OCI-LY7 (cell line): ENCODE results near the gene CD6. TPM values are rescaled to one million over a fixed set of nuclear protein-coding genes. Genes with fewer than 3 reads are reported as not detected.

Experiments used
- BruUV-seq: library from RNA; stranded (reverse); fragments of 400-500 nt; replicated peaks from 2 replicates; lab custom pipeline; 2021; lab: Mats Ljungman, UMichigan
- CTCF ChIA-PET: fragments of 300-600 bp; sonication (Branson Sonifier 250); formaldehyde crosslinking; loops from one replicate; lab custom pipeline; 2022; ENCODE audit warnings: antibody characterized with exemption; ENCODE audit not compliant: unreplicated experiment; lab: Charles Lee
- POLR2A ChIA-PET: fragments of 300-600 bp; sonication (Branson Sonifier 250); formaldehyde crosslinking; loops from one replicate; lab custom pipeline; 2022; ENCODE audit warnings: antibody characterized with exemption; lab: Charles Lee
- DNase-seq: peaks from one replicate; pipeline ENCODE4 v3.0.0-alpha.2; 2015; ENCODE audit warnings: low spot score
- H2AFZ ChIP-seq: fragments of 200-600 bp; sonication (generic), shearing (Covaris generic); 2 replicates; pipeline ENCODE4 v1.6.1; 2014; ENCODE audit warnings: mild to moderate bottlenecking, antibody characterized with exemption, low read length, moderate library complexity
- H3K27ac ChIP-seq: fragments of 200-600 bp; sonication (generic); 2 replicates; pipeline ENCODE4 v1.5.1; 2014; ENCODE audit warnings: mixed run types, low read depth, mild to moderate bottlenecking, moderate library complexity, low read length, inconsistent platforms; ENCODE audit not compliant: poor library complexity, severe bottlenecking
- H3K36me3 ChIP-seq: fragments of 200-600 bp; sonication (generic); 2 replicates; pipeline ENCODE4 v1.6.1; 2014; ENCODE audit warnings: mild to moderate bottlenecking, antibody characterized with exemption, low read length, moderate library complexity, mixed read lengths; ENCODE audit not compliant: insufficient read depth
- H3K4me1 ChIP-seq: fragments of 200-600 bp; sonication (generic); 2 replicates; pipeline ENCODE4 v1.5.1; 2014; ENCODE audit warnings: mild to moderate bottlenecking, low read length; ENCODE audit not compliant: insufficient read depth, poor library complexity, severe bottlenecking
- H3K4me2 ChIP-seq: fragments of 200-600 bp; sonication (generic); 2 replicates; pipeline ENCODE4 v1.6.1; 2014; ENCODE audit warnings: mild to moderate bottlenecking, low read length
- H3K4me3 ChIP-seq: fragments of 200-600 bp; sonication (generic); 2 replicates; pipeline ENCODE4 v1.5.1; 2014; ENCODE audit warnings: mild to moderate bottlenecking, low read depth, low read length; ENCODE audit not compliant: poor library complexity, severe bottlenecking
- H3K79me2 ChIP-seq: fragments of 200-600 bp; sonication (generic); 2 replicates; pipeline ENCODE4 v1.6.1; 2016; ENCODE audit warnings: low read depth, mild to moderate bottlenecking, low read length, moderate library complexity, mixed read lengths; ENCODE audit not compliant: insufficient read depth
- H3K9me2 ChIP-seq: fragments of 200-600 bp; sonication (generic); 2 replicates; pipeline ENCODE4 v1.6.1; 2016; ENCODE audit warnings: mild to moderate bottlenecking, low read length, mixed read lengths; ENCODE audit not compliant: insufficient read depth
- H3K9me3 ChIP-seq: fragments of 200-600 bp; sonication (generic); 2 replicates; pipeline ENCODE4 v1.6.1; 2014; ENCODE audit warnings: mild to moderate bottlenecking, mixed run types, low read length, mixed read lengths
- H4K20me1 ChIP-seq: fragments of 200-600 bp; sonication (generic); 2 replicates; pipeline ENCODE4 v1.6.1; 2014; ENCODE audit warnings: mild to moderate bottlenecking, antibody characterized with exemption, low read length, moderate library complexity, mixed read lengths; ENCODE audit not compliant: insufficient read depth
- EZH2phosphoT487 ChIP-seq: fragments of 200-600 bp; sonication (generic); IDR thresholded peaks from 2 replicates; pipeline ENCODE4 v1.6.1; 2018; ENCODE audit warnings: low read depth, borderline replicate concordance, mild to moderate bottlenecking, mixed run types, antibody characterized with exemption, low read length, moderate library complexity, mixed read lengths
- intact Hi-C: fragments of 100-400 bp; cut with micrococcal nuclease; formaldehyde crosslinking; loops from one replicate; pipeline ENCODE4 v1.10.0; 2022; ENCODE audit not compliant: unreplicated experiment
- total RNA-seq, 2 experiments: library from RNA; depleted of rRNA in 1 of 2; stranded (reverse); fragments of >200 nt in 1 of 2; shearing (Covaris generic) in 1 of 2; gene quantifications; 2 replicates each; pipeline ENCODE4 v1.2.3, GENCODE V29; 2014 to 2022
- TF ChIP-seq, protein P1 (sequence below): fragments of 200-600 bp; sonication (generic); conservative IDR thresholded peaks from 2 replicates; pipeline ENCODE4 v1.5.1; 2014; ENCODE audit warnings: mild to moderate bottlenecking, antibody characterized with exemption, low read length, moderate library complexity, mixed read lengths

Gene CD6
- total RNA-seq, 2 experiments from 2014 or later: not detected

DNA sequence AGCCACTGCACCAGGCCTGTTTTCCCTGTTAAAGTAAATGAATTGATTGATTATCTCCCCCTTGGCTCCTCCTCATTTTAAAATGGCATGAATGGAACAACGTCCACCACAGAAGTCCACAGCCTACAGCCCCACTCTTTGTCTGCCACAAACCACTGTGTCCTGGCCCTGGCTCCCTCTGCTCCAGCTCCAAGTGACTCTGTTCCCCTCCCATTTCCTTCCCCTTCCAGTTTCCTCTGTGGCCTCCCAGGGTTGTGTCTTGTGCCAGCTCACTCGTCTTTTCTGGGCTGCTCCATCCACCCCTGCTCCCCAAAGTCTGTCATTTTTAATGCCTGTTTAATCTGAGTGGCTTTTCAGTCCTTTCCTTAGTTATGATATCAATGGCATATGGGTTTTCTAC is 78.4 kb downstream of the CD6 start:
- no peak for TF ChIP-seq EZH2phosphoT487
- Histone ChIP-seq H4K20me1 (no peaks in the 10 kb centered on the region), H3K4me1 (no peaks in the 10 kb centered on the region), H2AFZ (no peak overlapping the region), H3K79me2 (no peaks in the 10 kb centered on the region), H3K36me3 (no peaks in the 10 kb centered on the region), H3K27ac (no peak overlapping the region), H3K4me2 (no peak overlapping the region), H3K4me3 (no peak overlapping the region), H3K9me2 (no peaks in the 10 kb centered on the region), H3K9me3 (no peaks in the 10 kb centered on the region)
- BruUV-seq: no TSS peak
- intact Hi-C loops: loop anchor here (5.0 kb wide), 1 partner anchor 77 kb away; no protein-coding TSS in a partner anchor
- CTCF ChIA-PET: no interaction called here
- DNase-seq: no peak
- POLR2A ChIA-PET: interaction anchor here (2.8 kb wide), 1 partner anchor 11 kb away, joined by 10 read pairs; no protein-coding TSS in a partner anchor

DNA sequence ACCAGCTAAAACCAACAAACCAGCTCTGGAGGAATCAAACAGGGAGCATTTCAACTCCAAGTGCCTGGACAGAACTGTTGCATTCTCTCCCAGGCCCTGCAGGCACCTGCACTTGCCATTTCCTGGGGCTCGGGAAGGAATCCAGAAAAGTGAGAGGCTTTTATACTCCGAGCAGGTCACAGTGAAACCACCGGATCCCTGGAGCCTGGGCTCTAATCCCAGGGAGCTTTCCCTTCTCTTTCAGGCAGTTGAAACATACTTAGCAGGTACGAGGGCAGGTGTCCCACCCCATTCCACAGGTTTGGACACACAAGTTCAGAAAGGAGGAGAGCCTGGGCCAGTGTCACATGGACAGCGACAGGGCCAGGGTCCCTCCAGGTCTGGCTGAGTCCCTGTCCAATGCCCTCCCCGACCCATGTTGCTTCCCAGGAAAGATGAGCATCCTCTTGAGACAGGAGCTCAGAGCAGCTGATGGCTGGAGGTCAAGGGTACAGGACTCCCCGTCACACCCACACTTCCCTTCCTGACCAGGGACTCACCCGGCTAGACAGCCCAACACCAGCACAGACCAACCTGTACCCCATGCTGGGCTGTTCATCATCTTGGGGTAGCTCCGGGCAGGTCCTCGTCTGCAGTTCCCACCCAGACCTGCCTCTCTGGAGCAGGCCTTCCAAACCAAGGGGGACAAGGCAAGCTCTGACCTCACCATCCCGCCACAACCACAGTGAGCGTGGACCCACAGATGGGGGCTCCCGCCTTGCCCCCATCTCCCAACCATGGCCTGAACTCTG is 80.9 kb downstream of the CD6 start:
- H3K79me2 ChIP-seq: no peaks in the 10 kb centered on the region
- H3K9me3 ChIP-seq: no peaks in the 10 kb centered on the region
- BruUV-seq: no TSS peak
- intact Hi-C loops: loop anchor here (5.0 kb wide), 1 partner anchor 75 kb away; no protein-coding TSS in a partner anchor
- no peaks in the 10 kb centered on the region for H3K4me1 ChIP-seq
- no peak overlapping the region for H3K27ac ChIP-seq
- H4K20me1 ChIP-seq: no peaks in the 10 kb centered on the region
- TF ChIP-seq, protein P1, sequence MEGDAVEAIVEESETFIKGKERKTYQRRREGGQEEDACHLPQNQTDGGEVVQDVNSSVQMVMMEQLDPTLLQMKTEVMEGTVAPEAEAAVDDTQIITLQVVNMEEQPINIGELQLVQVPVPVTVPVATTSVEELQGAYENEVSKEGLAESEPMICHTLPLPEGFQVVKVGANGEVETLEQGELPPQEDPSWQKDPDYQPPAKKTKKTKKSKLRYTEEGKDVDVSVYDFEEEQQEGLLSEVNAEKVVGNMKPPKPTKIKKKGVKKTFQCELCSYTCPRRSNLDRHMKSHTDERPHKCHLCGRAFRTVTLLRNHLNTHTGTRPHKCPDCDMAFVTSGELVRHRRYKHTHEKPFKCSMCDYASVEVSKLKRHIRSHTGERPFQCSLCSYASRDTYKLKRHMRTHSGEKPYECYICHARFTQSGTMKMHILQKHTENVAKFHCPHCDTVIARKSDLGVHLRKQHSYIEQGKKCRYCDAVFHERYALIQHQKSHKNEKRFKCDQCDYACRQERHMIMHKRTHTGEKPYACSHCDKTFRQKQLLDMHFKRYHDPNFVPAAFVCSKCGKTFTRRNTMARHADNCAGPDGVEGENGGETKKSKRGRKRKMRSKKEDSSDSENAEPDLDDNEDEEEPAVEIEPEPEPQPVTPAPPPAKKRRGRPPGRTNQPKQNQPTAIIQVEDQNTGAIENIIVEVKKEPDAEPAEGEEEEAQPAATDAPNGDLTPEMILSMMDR: no peak
- no peak for TF ChIP-seq EZH2phosphoT487
- CTCF ChIA-PET: no interaction called here
- no peak overlapping the region for H2AFZ ChIP-seq
- no peak overlapping the region for H3K4me3 ChIP-seq
- no peaks in the 10 kb centered on the region for H3K36me3 ChIP-seq
- POLR2A ChIA-PET: interaction anchor here (0.6 to 2.8 kb wide), 4 partner anchors 8 to 278 kb away, joined by 3 to 10 read pairs (median 4); no protein-coding TSS in a partner anchor
- DNase-seq: no peak
- H3K4me2 ChIP-seq: no peak overlapping the region
- no peaks in the 10 kb centered on the region for H3K9me2 ChIP-seq

DNA sequence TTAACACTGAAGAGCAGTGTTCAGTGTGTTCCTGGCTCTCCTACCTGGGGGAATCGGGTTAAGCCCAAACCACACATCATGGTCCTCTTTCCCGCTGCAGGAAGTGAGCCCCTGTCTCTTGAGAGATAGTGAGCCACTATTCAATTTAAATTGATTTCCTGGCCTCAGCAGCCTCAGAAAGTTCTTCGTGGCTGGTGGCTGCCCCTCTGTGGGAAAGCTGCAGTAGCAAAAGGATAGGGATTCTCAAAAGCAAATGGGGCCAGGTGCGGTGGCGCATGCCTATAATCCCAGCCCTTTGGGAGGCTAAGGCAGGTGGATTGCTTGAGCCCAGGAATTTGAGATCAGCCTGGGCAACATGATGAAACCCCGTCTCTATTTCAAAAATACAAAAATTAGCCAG is 81.7 kb downstream of the CD6 start:
- intact Hi-C loops: loop anchor here (5.0 kb wide), 1 partner anchor 74 kb away; no protein-coding TSS in a partner anchor
- CTCF ChIA-PET: no interaction called here
- Histone ChIP-seq H3K27ac (no peak overlapping the region), H3K4me1 (no peaks in the 10 kb centered on the region), H3K79me2 (no peaks in the 10 kb centered on the region), H3K9me2 (no peaks in the 10 kb centered on the region), H4K20me1 (no peaks in the 10 kb centered on the region), H2AFZ (no peak overlapping the region), H3K4me2 (no peak overlapping the region), H3K36me3 (no peaks in the 10 kb centered on the region), H3K4me3 (no peak overlapping the region), H3K9me3 (no peaks in the 10 kb centered on the region)
- no peak for DNase-seq
- TF ChIP-seq, protein P1: no peak
- no peak for TF ChIP-seq EZH2phosphoT487
- POLR2A ChIA-PET: interaction anchor here (0.6 kb wide), 1 partner anchor 278 kb away, joined by 3 read pairs; no protein-coding TSS in a partner anchor
- BruUV-seq: no TSS peak
